Measurements from ENCODE around the gene RAB44. TPM values are rescaled to one million over a fixed set of nuclear protein-coding genes. Genes with fewer than 3 reads are reported as not detected.

Gene RAB44
- total and polyA plus RNA-seq, 9 of the 15 experiments (the other 6 are each of a cell fraction or from before 2014, with no cell fraction given), result not detected

DNA sequence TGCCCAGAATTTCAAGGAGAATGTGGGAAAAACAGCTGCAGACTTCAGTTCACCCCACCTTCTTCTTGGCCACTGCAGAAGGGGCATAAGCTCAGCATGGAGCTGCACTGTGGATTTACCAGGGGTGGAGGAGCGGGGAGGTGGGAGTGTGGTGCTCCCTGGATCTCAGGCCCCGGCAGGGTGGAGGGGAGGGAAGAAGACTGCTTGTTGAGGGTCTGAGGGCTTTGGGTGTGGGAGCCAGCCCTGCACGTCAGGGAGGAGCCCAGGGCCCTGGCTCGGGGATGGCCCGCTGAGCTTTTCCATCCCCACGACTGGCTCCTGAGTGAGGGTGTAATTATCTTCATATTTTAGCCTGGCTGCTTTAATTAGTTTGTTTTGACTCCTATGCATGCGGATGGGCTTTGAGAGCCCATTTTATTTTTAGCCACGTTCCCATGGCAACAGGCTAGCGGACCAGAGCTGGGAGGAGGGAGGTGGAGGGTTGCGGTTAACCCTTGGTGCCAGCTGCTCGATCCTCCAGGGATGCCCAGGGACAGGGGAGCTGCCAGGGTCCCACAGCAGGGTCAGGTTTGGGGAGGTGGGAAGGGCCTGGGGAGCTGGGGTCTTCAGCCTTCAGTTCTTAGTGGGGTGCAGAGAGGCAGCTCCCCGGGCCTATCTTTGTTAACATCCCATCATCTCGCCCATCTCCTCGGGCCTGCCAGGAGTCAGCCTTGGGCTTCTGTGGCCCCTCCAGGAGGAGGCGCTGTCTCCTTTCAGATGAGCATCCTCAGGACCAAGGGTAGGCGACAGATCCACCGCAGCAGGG, 68.2 kb downstream of the RAB44 start (continued):
- TF ChIP-seq, protein P1, sequence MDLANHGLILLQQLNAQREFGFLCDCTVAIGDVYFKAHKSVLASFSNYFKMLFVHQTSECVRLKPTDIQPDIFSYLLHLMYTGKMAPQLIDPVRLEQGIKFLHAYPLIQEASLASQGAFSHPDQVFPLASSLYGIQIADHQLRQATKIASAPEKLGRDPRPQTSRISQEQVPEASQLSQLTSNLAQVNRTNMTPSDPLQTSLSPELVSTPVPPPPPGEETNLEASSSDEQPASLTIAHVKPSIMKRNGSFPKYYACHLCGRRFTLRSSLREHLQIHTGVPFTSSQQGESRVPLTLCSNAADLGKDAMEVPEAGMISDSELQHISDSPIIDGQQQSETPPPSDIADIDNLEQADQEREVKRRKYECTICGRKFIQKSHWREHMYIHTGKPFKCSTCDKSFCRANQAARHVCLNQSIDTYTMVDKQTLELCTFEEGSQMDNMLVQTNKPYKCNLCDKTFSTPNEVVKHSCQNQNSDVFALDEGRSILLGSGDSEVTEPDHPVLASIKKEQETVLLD (IDR thresholded peaks at IDR 0.05), result no peak
- TF ChIP-seq, protein P2, sequence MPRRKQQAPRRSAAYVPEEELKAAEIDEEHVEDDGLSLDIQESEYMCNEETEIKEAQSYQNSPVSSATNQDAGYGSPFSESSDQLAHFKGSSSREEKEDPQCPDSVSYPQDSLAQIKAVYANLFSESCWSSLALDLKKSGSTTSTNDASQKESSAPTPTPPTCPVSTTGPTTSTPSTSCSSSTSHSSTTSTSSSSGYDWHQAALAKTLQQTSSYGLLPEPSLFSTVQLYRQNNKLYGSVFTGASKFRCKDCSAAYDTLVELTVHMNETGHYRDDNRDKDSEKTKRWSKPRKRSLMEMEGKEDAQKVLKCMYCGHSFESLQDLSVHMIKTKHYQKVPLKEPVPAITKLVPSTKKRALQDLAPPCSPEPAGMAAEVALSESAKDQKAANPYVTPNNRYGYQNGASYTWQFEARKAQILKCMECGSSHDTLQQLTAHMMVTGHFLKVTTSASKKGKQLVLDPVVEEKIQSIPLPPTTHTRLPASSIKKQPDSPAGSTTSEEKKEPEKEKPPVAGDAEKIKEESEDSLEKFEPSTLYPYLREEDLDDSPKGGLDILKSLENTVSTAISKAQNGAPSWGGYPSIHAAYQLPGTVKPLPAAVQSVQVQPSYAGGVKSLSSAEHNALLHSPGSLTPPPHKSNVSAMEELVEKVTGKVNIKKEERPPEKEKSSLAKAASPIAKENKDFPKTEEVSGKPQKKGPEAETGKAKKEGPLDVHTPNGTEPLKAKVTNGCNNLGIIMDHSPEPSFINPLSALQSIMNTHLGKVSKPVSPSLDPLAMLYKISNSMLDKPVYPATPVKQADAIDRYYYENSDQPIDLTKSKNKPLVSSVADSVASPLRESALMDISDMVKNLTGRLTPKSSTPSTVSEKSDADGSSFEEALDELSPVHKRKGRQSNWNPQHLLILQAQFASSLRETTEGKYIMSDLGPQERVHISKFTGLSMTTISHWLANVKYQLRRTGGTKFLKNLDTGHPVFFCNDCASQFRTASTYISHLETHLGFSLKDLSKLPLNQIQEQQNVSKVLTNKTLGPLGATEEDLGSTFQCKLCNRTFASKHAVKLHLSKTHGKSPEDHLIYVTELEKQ (CRISPR knock-in tag; IDR thresholded peaks at IDR 0.05), result no peak
- TF ChIP-seq MCM2 (IDR thresholded peaks at IDR 0.05; ENCODE audit: low read depth) (no peak), ESRRA (IDR thresholded peaks at IDR 0.05; ENCODE audit: borderline replicate concordance, low read depth) (no peak; the same call in 1 of the 2 replicates), KDM5B (IDR thresholded peaks at IDR 0.05; ENCODE audit: insufficient replicate concordance, low read depth, low read length) (no peak), ZKSCAN1 (IDR thresholded peaks at IDR 0.05; ENCODE audit: low read depth, low read length) (0 out of 2 replicates have a peak, but pooled peaks have one; percentile 50), TARDBP (IDR thresholded peaks at IDR 0.05) (no peak), PCBP2 (IDR thresholded peaks at IDR 0.05; ENCODE audit: low read depth, low read length, poor library complexity, severe bottlenecking) (no peak), HEY1 (CRISPR knock-in tag; IDR thresholded peaks at IDR 0.05; ENCODE audit: borderline replicate concordance) (no peak), ZNF707 (CRISPR knock-in tag; conservative IDR thresholded peaks at IDR 0.05) (no peak), FUS (optimal IDR thresholded peaks at IDR 0.05; ENCODE audit: low read depth, low read length) (no peak), ZNF347 (CRISPR knock-in tag; IDR thresholded peaks at IDR 0.05; ENCODE audit: low read depth) (no peak), ZNF561 (CRISPR knock-in tag; conservative IDR thresholded peaks at IDR 0.05) (no peak), ZNF507 (tag; conservative IDR thresholded peaks at IDR 0.05) (no peak), FOXA1 (IDR thresholded peaks at IDR 0.05; ENCODE audit: borderline replicate concordance) (no peak), TEAD2 (tag; IDR thresholded peaks at IDR 0.05) (no peak), PCBP1 (IDR thresholded peaks at IDR 0.05; ENCODE audit: low read depth, low read length, poor library complexity, severe bottlenecking) (no peak), ZNF780A (CRISPR knock-in tag; IDR thresholded peaks at IDR 0.05) (no peak), ZNF232 (CRISPR knock-in tag; IDR thresholded peaks at IDR 0.05) (no peak), TCF3 (CRISPR knock-in tag; IDR thresholded peaks at IDR 0.05) (no peak), NFE2L1 (tag; IDR thresholded peaks at IDR 0.05; ENCODE audit: borderline replicate concordance, low read depth) (no peak), ZNF764 (CRISPR knock-in tag; IDR thresholded peaks at IDR 0.05; ENCODE audit: low read depth) (no peak), ELF1 (tag; IDR thresholded peaks at IDR 0.05) (no peak)
- TF ChIP-seq, protein P3, sequence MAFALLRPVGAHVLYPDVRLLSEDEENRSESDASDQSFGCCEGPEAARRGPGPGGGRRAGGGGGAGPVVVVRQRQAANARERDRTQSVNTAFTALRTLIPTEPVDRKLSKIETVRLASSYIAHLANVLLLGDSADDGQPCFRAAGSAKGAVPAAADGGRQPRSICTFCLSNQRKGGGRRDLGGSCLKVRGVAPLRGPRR (CRISPR knock-in tag; IDR thresholded peaks at IDR 0.05), result no peak

Measured in K562 (cell line).